ENCODE measurements around the gene BPIFB4. TPM values are rescaled to one million over a fixed set of nuclear protein-coding genes. Genes with fewer than 3 reads are reported as not detected.

Gene BPIFB4
- total RNA-seq, 2 donors from 2014 or later, result not detected

DNA sequence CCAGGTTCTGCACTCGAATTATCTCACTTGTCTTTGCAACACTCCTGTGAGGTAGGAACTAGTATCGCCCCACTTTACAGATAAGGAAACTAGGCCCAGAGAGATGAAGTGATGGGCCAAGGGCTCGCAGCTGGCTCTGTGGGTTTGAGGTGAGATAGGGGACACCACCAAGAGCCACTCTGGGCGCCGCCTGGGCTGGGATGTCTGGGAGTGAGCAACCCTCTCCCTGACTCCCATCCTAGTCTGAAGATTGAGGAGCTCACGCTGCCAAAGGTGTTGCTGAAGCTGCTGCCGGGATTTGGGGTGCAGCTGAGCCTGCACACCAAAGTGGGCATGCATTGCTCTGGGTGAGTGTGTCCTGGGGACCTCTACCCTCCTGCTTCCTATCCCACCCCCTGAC is 20.3 kb upstream of the BPIFB4 start:
- ATAC-seq (no peak), DNase-seq (no peak)
- intact Hi-C loops (cut with DNase I), result no loop called here

DNA sequence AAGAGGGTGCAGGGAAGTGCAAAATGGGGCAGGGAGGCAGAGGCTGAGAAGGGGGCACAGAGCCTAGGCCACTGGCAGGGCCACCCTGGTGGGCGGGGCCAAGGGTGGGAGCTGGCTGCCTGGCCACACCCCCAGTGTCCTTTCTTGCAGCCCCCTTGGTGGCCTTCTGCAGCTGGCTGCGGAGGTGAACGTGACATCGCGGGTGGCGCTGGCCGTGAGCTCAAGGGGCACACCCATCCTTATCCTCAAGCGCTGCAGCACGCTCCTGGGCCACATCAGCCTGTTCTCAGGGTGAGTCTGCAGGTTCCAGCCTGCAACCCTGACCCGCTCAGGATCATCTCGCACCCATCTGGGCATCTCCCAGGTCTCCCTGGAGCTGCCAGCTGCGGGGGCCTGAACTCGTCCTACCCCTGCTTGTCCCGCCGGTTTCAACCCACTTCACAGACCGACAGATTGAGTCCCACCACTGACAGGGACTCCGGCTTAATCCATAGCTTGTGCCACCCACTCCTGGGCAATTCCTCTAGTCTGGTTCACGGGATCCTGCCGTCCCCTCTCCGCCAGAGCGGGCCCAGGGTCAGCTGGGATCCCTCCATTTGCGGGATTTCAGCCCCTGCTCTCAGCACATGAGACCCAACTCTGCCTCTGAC is 19.6 kb upstream of the BPIFB4 start:
- DNase-seq (no peak), ATAC-seq (no peak)
- intact Hi-C loops (cut with DNase I), result no loop called here

DNA sequence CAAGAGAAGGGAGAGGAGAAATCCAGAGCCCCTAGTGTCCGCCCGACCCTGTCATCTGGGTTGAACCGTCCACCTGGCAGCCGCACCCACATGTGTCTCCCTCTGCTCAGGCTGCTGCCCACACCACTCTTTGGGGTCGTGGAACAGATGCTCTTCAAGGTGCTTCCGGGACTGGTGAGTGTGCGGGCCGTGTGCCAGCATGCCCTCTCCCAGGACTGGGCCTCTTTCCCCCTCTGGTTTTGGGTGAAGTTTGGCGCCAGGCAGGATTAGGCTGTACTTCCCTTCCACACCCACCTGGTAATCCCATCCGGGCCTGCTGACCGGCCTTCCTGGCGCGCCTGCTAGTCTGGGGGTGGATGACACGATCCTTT is 17.8 kb upstream of the BPIFB4 start:
- DNase-seq (no peak), ATAC-seq (no peak)
- intact Hi-C loops (cut with DNase I), result no loop called here

DNA sequence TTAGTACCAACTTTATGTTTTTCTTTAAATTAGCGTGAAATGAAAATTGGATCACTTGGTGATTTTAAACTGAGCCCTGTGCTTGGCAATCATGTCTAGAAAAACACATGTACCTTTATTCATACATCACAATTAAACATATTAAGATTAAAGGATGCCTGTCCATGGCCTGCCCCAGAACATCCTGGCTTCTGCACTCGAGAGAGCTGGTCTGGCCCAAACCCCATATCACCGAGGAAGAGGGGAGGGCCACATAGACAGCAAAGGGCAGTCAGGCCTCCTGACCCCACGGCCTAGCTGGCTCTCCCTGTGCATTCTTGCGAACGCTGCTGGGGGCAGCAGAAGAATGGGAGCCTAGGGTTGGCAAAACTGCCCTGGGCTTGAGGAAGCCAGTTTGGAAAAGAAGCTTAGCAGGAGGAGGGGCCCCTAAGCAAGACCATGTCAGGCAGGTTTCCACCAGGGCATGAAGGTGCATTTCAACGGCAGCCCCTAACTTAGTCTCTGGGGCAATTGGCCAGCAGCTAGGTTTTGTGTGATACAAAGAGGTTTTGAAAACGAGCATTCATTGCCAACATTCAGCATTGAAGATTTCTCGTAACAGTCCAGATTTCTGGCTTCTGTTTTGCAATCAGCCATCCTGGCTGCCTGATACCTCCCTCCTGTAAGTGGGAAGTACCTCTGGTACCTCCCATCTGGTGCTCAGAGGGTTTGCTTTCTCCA is 17.2 kb upstream of the BPIFB4 start:
- no peak for DNase-seq
- peak; percentile 45 to 71 for ATAC-seq
- intact Hi-C loops (cut with DNase I), result no loop called here

DNA sequence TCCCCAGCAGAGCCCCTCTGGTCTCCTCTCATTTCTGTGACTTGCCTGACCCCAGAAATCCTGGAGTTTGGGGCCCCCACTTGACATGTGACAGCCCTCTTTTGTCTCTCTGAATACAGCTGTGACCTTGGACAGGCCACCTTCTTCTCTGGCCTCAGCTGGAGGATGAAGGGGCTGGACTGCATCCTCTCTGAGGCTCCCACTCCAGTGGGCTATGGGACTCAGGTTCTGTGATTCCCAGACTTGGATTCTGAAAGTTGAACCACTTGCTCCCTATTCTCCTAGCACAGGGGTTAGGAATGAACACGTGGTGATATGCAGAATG is 16.7 kb upstream of the BPIFB4 start:
- intact Hi-C loops (cut with DNase I), result no loop called here
- DNase-seq (no peak), ATAC-seq (no peak)

DNA sequence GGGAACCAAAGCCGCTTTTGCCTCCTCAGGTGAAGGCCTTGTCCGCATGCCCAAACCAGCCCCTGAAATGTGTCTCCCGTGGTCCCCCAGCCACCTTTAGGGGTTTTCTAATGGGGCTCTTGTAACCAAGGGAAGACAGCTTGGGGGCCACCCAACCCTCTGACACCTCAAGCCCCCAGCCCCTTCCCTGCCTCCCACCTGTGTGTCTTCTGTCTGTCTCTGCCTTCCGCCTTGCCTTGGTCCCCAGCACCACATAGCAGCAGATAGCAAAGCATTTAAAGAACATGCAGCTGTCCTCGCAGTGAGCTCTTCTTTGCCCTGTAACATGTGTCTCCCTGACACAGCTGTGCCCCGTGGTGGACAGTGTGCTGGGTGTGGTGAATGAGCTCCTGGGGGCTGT is 16.2 kb upstream of the BPIFB4 start:
- ATAC-seq, result no peak
- DNase-seq, result no peak
- intact Hi-C loops (cut with DNase I), result no loop called here

DNA sequence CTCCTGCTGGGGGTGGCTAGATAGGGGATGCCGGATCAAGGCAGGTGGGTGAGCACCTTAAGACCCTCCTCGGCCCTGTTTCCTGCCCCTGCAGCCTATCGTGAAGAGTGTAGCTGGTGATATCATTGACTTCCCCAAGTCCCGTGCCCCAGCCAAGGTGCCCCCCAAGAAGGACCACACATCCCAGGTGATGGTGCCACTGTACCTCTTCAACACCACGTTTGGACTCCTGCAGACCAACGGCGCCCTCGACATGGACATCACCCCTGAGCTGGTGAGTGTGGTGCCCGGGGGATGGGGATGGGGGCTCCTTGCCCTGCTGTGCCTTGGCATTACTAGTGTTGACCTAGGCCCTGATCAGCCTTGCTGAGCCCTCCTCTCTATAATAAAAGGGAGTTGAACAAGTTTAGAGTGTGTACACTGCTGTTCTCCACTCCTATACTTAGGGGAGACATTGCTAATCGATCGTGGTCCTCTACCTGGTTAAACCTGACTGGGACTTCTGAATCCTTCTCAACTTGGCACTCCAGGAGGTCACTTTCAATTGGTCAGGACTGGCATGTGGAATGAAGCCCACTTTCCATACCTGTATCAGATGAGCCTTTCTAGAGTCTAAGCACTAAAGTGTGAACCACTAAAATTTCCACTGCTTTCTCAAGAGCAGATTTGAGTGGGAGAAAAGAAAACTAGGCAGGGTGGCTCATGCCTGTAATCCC is 14.7 kb upstream of the BPIFB4 start:
- intact Hi-C loops (cut with DNase I), result no loop called here
- DNase-seq, result no peak
- no peak for ATAC-seq

DNA sequence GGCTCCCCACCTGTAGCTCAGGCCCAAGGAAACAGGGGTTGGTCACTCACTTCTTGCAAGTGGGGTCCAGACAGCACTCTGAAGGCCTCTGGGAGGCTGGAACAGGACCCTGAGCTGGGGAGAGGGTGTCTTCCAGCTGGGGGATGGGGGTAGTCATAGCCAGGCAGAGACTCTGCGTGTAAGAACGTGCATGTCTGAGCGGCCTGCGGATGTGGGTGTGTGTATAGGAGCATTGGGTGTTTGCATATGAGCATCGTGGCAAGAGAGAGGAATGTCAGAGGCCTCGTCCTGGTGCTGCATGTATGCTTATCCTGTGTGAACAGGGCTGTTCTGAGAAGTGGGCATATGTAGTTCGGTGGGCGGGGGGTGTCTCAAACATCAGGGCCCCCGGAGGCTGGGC is 13.7 kb upstream of the BPIFB4 start:
- no peak for DNase-seq

DNA sequence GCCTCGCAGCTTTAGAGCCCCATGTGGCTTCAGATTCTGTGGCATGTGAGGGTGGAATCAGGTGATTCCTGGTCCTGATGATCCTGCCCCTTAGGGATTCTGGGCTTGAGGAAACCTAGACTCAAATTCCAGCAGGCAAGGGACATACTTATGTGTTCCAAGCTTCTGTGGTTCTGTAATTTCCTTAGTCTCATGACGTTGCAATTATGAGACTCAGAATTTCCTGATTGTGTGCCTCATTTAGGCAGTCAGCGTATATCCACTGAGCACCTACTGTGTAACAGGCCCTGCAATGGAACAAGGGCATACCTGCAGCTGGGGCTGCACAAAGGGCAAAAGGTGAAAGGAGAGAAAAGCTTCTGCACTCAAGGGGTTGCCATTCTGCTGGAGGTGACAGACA is 11.6 kb upstream of the BPIFB4 start:
- intact Hi-C loops (cut with DNase I), result no loop called here
- DNase-seq (no peak), ATAC-seq (no peak)

More for the DNA sequence above, 13.7 kb upstream of the BPIFB4 start:
- no peak for ATAC-seq
- intact Hi-C loops (cut with DNase I), result no loop called here

DNA sequence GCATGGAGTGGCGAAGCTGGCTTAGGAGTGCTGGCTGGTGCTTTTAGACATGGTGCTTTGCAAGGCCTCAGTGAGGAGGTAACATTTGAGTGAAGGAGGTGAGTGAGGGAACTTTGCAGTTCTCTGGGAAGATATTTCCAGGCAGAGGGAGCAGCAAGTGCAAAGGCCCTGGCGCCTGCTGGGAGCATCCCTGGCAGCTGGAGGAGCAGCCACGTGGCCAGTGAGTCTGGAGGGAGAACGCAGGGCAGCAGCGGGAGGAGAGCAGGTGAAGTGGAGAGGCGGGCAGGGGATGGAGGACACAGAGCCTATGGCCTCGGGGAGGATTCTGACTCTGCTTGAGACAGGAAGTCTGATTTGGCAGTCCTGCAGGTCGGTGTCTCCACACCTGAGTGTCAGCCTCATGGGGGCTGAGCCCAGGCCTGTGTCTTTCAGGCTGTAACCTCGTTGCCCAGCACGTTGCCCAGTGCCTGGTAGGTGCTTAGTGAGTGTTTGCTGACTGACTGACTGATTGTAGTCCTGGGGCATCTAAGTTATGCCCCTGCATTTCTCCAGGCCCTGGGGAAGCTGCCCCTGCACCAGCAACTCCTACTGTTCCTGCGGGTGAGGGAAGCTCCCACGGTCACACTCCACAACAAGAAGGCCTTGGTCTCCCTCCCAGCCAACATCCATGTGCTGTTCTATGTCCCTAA is 11.0 kb upstream of the BPIFB4 start:
- intact Hi-C loops (cut with DNase I), result no loop called here
- DNase-seq (no peak), ATAC-seq (no peak)

DNA sequence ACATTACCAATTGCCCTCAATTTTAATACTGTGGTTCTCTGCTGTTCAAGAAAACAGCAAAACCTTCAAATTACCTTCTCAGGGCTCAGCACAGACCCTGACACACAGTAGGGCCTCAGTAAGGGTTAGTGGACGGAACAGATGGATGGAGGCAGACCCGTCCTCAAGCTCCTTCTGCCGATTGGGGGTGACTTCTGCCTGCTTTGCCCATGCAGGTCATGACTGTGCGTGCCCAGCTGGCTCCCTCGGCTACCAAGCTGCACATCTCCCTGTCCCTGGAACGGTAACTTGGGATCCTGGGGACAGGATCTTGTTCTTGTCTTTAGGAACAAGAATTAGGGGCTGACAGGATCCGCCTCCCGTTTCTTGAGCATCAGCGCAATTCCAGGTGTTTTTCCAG is 9.8 kb upstream of the BPIFB4 start:
- ATAC-seq (no peak), DNase-seq (no peak)
- intact Hi-C loops (cut with DNase I), result no loop called here

DNA sequence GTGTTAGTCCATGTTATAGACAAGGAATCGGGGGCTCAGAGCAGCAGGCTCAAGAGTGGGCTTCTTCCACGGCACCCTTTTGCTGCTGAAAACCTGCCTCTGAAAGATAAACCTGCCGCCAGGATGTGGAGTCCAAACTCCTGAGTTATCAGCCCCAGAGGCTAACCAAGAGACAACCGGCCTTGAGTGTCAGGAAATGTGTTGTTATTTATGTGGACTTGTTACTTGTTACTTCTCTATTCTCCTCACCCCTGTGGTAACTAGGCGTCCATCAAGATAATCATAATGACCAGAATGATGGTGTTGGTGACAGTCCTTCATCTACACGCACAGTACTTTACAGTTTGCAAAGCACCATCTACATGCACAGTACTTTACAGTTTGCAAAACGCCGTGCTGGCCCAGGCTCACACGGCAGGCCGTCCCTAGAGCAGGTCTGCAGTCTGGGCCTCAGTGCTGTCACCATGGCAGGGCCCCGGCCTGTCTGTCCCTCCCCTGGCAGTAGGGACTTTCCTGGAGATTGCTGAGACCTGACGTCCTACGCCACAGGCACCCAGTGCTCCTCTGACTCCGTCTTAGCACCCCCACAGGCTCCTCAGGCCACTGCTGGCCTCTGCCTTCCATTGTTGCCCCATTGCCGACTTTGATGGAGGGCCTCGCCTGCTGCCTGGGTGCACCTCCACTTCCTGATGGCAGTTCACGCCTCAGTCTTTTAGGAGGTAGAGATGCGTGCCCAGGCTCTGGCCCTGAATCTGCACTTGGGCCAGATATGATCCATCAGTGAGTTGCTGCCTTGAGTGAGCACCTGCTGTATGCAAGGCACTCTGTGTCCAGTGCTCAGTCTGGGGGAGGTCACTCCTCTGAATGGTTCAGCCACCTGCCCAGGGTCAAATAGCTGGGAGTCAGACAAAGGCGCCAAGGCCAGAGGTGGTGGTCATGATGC is 9.1 kb upstream of the BPIFB4 start:
- DNase-seq (no peak), ATAC-seq (no peak)
- intact Hi-C loops (cut with DNase I), result no loop called here

DNA sequence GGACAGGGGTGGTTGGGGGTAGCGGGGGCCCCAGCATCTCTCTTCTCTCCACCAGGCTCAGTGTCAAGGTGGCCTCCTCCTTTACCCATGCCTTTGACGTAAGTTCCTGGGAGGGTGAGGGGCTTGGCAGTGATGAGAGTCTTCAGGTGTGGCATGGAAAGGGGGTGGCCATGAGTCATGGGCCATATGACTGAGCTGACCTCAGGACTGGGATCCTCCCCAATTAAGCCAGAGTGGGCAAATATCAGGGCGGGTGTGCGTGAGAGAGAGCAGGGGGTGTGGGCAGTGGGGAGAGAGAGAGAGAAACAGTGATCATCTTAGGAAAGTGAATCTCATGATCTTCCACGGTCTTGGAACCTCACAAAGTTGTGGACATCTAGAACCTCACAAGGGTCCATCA is 8.2 kb upstream of the BPIFB4 start:
- no peak for ATAC-seq
- no peak for DNase-seq
- intact Hi-C loops (cut with DNase I), result no loop called here

DNA sequence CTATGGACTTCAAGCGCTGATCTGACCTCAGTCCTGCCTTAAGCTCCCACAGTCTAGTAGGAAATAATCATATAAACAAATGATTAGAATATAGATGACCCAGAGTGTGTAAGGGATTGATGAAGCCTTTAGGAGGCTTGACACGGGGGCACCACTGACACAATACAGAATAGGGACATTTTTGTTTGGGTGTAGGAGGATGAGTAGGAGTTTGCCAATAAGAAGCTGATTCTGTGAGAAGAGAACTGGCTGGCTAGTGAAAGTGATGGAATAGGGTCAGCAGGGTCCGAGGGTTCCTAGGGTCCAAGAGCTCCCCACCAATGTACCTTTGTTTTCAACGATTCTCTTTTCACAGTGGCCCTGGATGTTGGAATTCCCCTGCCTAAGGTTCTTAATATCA is 7.1 kb upstream of the BPIFB4 start:
- intact Hi-C loops (cut with DNase I), result no loop called here
- DNase-seq (no peak), ATAC-seq (no peak)

DNA sequence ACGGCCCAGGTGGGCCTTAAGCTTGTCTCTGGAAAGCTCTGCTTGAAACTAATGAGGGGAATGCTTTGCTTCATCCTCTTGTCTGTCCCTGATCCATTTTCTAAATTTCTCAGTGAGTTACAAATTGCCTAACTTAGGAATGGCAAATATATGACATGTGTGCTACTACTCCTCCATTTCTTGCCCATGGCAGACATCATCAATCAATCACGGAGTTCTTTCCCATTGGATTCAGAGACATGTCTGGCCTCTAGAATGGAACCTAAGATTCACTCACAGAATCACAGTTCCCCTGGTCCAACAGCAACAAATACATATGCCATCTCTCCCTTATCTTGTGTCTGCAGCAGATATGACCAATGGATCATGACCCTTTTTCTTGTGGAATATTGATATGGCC is 6.6 kb upstream of the BPIFB4 start:
- no peak for DNase-seq
- ATAC-seq, result no peak
- intact Hi-C loops (cut with DNase I), result no loop called here

DNA sequence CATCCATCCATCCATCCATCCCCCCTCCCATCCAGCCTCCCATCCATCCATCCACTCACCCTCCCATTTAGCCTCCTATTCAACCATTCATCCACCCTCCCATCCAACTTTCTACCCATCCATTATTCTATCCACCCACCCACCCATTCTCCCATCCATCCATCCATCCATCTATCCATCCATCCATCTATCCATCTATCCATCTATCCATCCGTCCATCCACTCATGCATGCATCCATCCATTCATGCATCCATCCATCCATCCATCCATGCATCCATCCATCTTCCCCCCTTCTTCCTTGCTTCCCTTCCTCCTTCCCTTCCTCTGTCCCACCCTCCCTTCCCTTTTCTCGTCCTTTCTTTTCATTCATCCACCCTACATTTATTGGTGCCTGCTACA is 4.8 kb upstream of the BPIFB4 start:
- DNase-seq, result no peak
- intact Hi-C loops (cut with DNase I), result no loop called here
- no peak for ATAC-seq

DNA sequence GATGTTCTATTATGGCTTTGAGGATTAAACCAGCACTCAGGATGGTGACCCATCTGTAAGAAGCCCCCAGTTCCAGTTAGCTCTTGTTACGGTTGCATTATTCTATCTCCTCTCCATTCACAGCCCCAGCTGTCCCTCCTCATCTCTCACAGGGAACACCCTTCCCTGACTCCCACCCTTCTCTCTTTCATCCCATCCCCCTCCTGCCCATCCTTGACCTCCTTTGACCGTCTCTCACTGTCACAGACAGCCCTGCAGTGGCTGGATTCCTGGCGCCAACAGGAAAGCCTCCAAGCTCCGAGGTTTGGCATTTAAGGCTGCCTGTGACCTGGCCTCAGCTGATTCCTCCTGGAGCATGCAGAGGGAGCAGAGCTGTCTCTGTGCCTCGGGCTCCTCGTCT is 4.2 kb upstream of the BPIFB4 start:
- intact Hi-C loops (cut with DNase I), result no loop called here
- ATAC-seq (no peak), DNase-seq (no peak)

DNA sequence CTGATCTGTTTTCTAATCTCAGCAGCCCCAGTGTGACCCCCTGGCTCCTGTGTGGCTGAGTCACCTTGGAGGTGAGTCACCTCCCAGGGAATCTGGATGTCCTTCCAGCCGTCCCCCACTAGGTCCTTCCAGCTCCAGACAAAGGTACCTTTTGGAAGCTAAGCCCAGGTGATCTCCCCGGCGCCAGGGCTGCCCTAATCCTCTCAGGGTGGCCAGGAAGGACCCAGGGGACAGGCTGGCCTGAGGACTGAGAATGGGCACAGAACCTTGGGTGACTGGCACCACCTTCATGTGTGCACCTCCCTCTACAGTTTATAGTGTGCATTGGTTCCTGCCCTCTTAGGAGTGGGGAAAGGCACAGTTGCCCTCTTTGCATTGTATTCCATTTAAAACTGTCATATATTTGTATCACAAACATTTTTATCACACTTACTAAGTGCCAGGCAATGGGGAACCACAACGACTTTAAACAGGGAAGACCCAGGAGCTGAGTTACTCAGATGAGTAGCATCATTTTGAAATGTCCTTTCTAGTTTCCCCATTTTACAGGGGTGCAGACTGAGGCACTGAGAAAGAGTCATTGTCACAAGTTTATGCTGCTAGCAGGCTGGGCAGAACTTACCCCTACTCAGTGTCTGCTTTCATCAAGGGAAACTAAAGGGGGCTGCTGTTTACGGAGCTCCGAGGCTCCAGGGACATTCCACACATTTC is 2.6 kb upstream of the BPIFB4 start:
- no peak for ATAC-seq
- intact Hi-C loops (cut with DNase I), result no loop called here
- DNase-seq, result no peak
